ENCODE data around the gene NANOGP8.

Gene NANOGP8

GRCh38 chr15:35058534-35059054, 26.5 kb downstream of the NANOGP8 start:
- DNase-seq (ENCODE audit: low read depth): no peak

GRCh38 chr15:35055416-35056105, 29.5 kb downstream of the NANOGP8 start:
- no peak for DNase-seq (ENCODE audit: low read depth)

- no peak for DNase-seq (ENCODE audit: low read depth)
Measured at GRCh38 chr15:35054380-35054779, 30.7 kb downstream of the NANOGP8 start.

- no peak for DNase-seq (ENCODE audit: low read depth)
Measured at GRCh38 chr15:35047996-35048395, 37.1 kb downstream of the NANOGP8 start.

GRCh38 chr15:35047528-35047927, 37.6 kb downstream of the NANOGP8 start:
- no peak for DNase-seq (ENCODE audit: low read depth)

- DNase-seq (ENCODE audit: low read depth): no peak
Measured at GRCh38 chr15:35043373-35044095, 41.6 kb downstream of the NANOGP8 start.

- no peak for DNase-seq (ENCODE audit: low read depth)
Measured at GRCh38 chr15:35040339-35041255, 44.5 kb downstream of the NANOGP8 start.

GRCh38 chr15:35038626-35039451, 46.3 kb downstream of the NANOGP8 start:
- DNase-seq (ENCODE audit: low read depth): peak; percentile 41

Data from non-pigmented ciliary epithelial cell (primary cell).